ENCODE measurements around the gene COIL. TPM values are rescaled to one million over a fixed set of nuclear protein-coding genes. Genes with fewer than 3 reads are reported as not detected.
A peak's percentile ranks its signal among the peaks of the same experiment; 100 is the strongest.
"Not testable (repeated sequence)": the region's sequence is repeated elsewhere in the genome, so short reads cannot be mapped to it uniquely, and the experiment has no call there.

COIL gene
- polyA plus RNA-seq, 4 donors, result 28.1 to 34.4 (median 31.2) TPM

- no peak for DNase-seq (ENCODE audit: low read depth in 4 of 4, low spot score in 2 of 4)
Observed at GRCh38 chr17:56978441-56979090, 17.7 kb upstream of the COIL start.

GRCh38 chr17:56977673-56978395 is 17.0 kb upstream of the COIL start, which contains the start of gene SCPEP1:
SCPEP1 (plus strand) TSS chr17:56978131; CDS start chr17:56978160, 29 bp downstream.
- DNase-seq (ENCODE audit: low read depth in 4 of 4, low spot score in 2 of 4), result peak in 3 of 4 donors; percentile 39 to 53 (median 50)

- no peak for DNase-seq (ENCODE audit: low read depth in 4 of 4, low spot score in 2 of 4)
Observed at GRCh38 chr17:56976941-56977608, 16.2 kb upstream of the COIL start.

GRCh38 chr17:56975656-56976055 is 14.8 kb upstream of the COIL start:
- no peak for DNase-seq (ENCODE audit: low read depth in 4 of 4, low spot score in 2 of 4)

- no peak for DNase-seq (ENCODE audit: low read depth in 4 of 4, low spot score in 2 of 4)
Observed at GRCh38 chr17:56974055-56974454, 13.2 kb upstream of the COIL start.

DNA sequence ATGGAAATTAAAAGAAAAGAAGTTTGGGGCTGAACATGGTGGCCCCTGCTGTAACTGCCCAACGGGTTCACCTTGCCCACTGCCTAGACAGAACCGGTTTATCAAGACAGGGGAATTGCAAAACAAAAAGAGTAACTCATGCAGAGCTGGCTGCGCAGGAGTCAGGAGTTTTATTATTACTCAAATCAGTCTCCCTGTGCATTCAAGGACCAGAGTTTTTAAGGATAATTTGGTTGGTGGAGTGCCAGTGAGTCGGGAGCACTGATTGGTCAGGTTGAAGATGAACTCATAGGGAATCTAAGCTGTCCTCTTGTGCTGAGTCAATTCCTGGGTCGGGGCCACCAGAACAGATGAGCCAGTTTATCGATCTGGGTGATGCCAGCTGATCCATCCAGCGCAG is 12.7 kb upstream of the COIL start:
- no peak for DNase-seq (ENCODE audit: low read depth in 4 of 4, low spot score in 2 of 4)

DNA sequence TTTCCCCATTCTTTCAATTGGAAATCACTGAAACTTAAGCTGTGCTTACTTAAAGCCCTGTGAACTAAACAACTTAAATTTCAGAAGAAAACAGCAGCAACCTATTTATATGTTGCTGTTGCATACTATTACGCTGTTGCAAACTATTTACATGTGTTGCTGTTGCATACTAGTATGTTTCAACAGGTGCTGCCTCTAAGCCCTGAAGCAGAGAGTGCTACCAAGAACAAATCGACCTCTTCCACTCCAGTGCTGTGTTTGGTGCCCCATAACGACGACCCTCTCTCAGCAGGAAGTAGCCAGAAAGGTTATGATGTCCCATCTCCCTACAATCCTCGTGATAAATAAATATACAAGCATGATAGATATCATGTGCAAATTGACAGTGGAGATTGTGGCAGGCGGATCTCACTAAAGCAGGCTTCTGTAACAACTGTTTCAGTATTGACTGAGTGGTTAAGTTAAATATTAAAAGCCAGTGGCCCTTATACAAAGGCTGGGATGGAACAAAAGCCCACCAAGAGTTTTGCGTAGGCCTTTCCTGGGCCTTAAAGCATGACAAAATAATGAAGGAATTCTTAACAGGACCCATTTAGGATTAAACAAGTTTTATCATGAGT is 11.4 kb upstream of the COIL start:
- no peak for DNase-seq (ENCODE audit: low read depth in 4 of 4, low spot score in 2 of 4)

GRCh38 chr17:56970974-56971373 is 10.1 kb upstream of the COIL start:
- DNase-seq (ENCODE audit: low read depth in 4 of 4, low spot score in 2 of 4), result no peak

GRCh38 chr17:56966338-56966737 is 5.5 kb upstream of the COIL start:
- DNase-seq (ENCODE audit: low read depth in 4 of 4, low spot score in 2 of 4), result no peak

DNA sequence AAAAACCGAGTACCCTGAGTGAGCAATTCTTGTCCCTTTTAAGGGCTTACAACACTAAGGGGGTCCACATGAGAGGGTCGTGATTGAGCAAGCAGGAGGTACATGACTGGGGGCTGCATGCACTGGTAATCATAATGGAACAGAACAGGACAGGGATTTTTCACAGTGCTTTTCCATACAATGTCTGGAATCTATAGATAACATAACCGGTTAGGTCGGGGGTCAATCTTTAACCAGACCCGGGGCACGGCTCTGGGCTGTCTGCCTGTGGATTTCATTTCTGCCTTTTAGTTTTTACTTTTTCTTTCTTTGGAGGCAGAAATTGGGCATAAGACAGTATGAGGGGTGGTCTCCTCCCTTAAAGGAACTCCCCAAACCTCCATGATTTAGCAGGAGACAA is 4.8 kb upstream of the COIL start:
- not testable (repeated sequence) for DNase-seq (ENCODE audit: low read depth in 4 of 4, low spot score in 2 of 4)

- not testable (repeated sequence) for DNase-seq (ENCODE audit: low read depth in 4 of 4, low spot score in 2 of 4)
Observed at GRCh38 chr17:56965241-56965640, 4.4 kb upstream of the COIL start.

DNA sequence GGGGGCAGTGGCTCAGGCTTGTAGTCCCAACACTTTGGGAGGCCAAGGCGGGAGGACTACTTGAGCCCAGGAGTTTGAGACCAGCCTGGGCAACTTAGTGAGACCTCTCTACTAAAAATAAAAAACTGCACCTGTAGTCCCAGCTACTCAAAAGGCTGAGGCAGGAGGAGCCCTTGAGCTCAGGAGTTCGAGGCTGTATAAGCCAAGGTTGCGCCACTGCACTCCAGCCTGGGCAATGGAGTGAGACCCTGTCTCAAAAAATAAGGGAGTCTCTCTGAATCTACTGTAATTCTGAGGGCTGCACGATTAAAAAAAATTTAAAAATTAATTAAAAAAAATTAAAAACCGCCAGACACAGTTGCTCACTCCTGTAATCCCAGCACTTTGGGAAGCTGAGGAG is 3.9 kb downstream of the COIL start:
- no peak for DNase-seq (ENCODE audit: low read depth in 4 of 4, low spot score in 2 of 4)

DNA sequence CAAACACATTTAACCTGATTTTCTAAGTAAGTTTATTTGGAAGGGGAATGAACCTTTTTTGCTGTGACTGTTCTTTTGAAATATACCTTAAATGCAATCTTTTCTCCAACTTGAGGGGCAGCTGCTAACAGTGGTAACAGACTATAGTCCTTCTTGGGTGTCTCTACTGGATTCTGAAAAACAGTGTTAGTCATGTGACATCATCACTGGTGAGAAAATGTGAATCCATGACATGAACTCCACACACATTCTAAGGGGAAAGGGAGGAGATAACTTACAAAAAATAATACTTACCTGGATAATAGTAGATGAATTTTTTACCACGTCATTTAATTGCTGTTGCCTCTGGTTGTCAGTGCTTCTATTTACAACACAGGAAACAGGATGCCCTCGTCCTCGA is 11.3 kb downstream of the COIL start:
- no peak for DNase-seq (ENCODE audit: low read depth in 4 of 4, low spot score in 2 of 4)

- no peak for DNase-seq (ENCODE audit: low read depth in 4 of 4, low spot score in 2 of 4)
Observed at GRCh38 chr17:56948491-56948890, 12.4 kb downstream of the COIL start.

DNA sequence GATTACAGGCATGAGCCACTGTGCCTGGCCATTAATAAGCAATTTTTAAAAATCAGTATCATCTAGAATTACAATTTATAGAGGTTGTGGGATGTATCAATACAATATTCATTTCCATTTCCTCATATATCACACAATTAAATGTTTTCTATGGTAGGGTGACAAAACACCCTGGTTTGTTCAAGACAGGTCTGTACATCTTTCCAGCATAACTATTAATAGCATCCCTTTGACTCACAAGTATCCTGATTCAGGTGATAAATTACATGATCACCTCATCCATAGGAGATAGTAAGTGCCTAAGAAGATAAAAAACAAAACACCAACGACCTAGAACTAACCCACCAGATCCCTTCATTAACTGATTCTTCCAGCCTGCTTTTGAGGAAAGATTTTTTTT is 13.1 kb downstream of the COIL start:
- no peak for DNase-seq (ENCODE audit: low read depth in 4 of 4, low spot score in 2 of 4)

- DNase-seq (ENCODE audit: low read depth in 4 of 4, low spot score in 2 of 4), result no peak
Observed at GRCh38 chr17:56945938-56946505, 14.8 kb downstream of the COIL start.

DNA sequence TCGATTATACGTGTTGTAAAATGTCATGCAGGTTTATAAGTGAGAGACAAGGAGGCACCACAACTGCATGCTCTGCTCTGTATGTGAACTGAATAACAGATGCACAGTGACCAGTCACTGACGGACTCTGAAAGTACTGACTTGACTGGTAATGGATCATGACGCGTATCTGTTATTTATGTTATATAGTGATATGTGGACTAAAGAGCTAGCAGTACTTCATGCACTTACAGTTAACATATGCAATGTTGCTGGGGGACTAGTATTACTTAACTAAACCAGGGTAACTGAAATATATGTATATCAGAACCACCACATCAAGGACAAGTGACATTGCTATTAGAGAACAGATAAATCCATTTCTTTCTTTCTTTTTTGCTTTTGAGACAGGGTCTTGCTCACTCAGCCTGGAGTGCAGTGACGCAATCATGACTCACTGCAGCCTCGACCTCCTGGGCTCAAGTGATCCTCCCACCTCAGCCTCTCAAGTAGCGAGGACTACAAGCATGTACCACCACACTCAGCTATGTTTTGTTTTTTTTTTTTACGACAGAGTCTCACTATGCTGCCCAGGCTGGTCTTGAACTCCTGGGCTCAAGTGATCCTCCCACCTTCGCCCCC is 17.2 kb downstream of the COIL start:
- DNase-seq (ENCODE audit: low read depth in 4 of 4, low spot score in 2 of 4), result no peak

- DNase-seq (ENCODE audit: low read depth in 4 of 4, low spot score in 2 of 4), result peak; percentile 15 to 68 (median 36)
Observed at GRCh38 chr17:56939869-56940484, 20.9 kb downstream of the COIL start.

- not testable (repeated sequence) for DNase-seq (ENCODE audit: low read depth in 4 of 4, low spot score in 2 of 4)
Observed at GRCh38 chr17:56938206-56938605, 22.6 kb downstream of the COIL start.

DNA sequence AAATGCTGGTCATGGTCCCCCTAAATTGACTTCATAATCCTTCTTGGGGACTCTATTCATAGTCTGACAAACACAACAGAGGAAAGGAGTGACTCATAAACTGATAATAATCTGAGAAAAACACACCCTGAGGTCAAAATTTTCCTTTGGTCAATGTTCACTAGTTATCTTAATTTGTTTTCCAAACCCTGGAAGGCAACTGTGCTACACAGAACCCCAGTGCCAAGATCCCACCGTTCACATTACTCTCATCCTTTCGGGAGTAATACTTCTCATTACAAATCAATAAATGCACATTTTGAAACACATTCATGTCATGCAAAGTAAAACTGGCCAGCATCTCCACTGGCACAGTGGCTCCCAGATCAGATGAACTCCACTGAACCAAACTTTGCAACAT is 23.2 kb downstream of the COIL start:
- DNase-seq (ENCODE audit: low read depth in 4 of 4, low spot score in 2 of 4), result no peak
